HG02938 (cell line): ENCODE results near the gene SLC52A3.
"Not testable (repeated sequence)": the region's sequence is repeated elsewhere in the genome, so short reads cannot be mapped to it uniquely, and the experiment has no call there.

Experiments
- ATAC-seq: cut with Tn5 transposase; IDR thresholded peaks from one replicate; pipeline ENCODE4 v1.9.1; 2021; ENCODE audit warnings: mild to moderate bottlenecking, moderate library complexity; ENCODE audit not compliant: unreplicated experiment

The SLC52A3 gene

GRCh38 chr20:768426-768978, at the start of gene SLC52A3:
Gene SLC52A3, minus strand, starts transcription at chr20:768500. Its CDS starts 2,726 bp downstream, at chr20:765774.
- ATAC-seq, result no peak

- ATAC-seq, result no peak
Measured at GRCh38 chr20:815914-816606, 47.8 kb upstream of the SLC52A3 start.

- ATAC-seq, result no peak
Measured at GRCh38 chr20:815226-815625, 46.9 kb upstream of the SLC52A3 start.

GRCh38 chr20:813390-813789, 45.1 kb upstream of the SLC52A3 start:
- no peak for ATAC-seq

GRCh38 chr20:812435-812814, 44.1 kb upstream of the SLC52A3 start:
- not testable (repeated sequence) for ATAC-seq

- ATAC-seq, result not testable (repeated sequence)
Measured at GRCh38 chr20:811776-812434, 43.6 kb upstream of the SLC52A3 start.

- ATAC-seq, result no peak
Measured at GRCh38 chr20:805713-806112, 37.4 kb upstream of the SLC52A3 start.

- no peak for ATAC-seq
Measured at GRCh38 chr20:801678-802077, 33.4 kb upstream of the SLC52A3 start.

- not testable (repeated sequence) for ATAC-seq
Measured at GRCh38 chr20:800026-800425, 31.7 kb upstream of the SLC52A3 start.

GRCh38 chr20:798746-799145, 30.4 kb upstream of the SLC52A3 start:
- not testable (repeated sequence) for ATAC-seq

- no peak for ATAC-seq
Measured at GRCh38 chr20:796921-797320, 28.6 kb upstream of the SLC52A3 start.

GRCh38 chr20:792248-792647, 23.9 kb upstream of the SLC52A3 start:
- ATAC-seq, result no peak

- ATAC-seq, result no peak
Measured at GRCh38 chr20:791056-791455, 22.8 kb upstream of the SLC52A3 start.

- no peak for ATAC-seq
Measured at GRCh38 chr20:787825-788224, 19.5 kb upstream of the SLC52A3 start.

- ATAC-seq, result no peak
Measured at GRCh38 chr20:779771-780170, 11.5 kb upstream of the SLC52A3 start.

GRCh38 chr20:776165-776564, 7.9 kb upstream of the SLC52A3 start:
- no peak for ATAC-seq

GRCh38 chr20:775679-776135, 7.4 kb upstream of the SLC52A3 start:
- ATAC-seq, result no peak

- no peak for ATAC-seq
Measured at GRCh38 chr20:774660-775057, 6.4 kb upstream of the SLC52A3 start.

- no peak for ATAC-seq
Measured at GRCh38 chr20:774016-774659, 5.8 kb upstream of the SLC52A3 start.

- ATAC-seq, result no peak
Measured at GRCh38 chr20:772806-773205, 4.5 kb upstream of the SLC52A3 start.

GRCh38 chr20:771741-772464, 3.6 kb upstream of the SLC52A3 start:
- ATAC-seq, result no peak
